ENCODE measurements around the gene CPA1. TPM values are rescaled to one million over a fixed set of nuclear protein-coding genes. Genes with fewer than 3 reads are reported as not detected.
A peak's percentile ranks its signal among the peaks of the same experiment; 100 is the strongest.

Gene CPA1
- total RNA-seq, 4 donors from 2014 or later, result not detected

GRCh38 chr7:130362251-130362816 lies 18.0 kb upstream of the CPA1 start:
- no peak for TF ChIP-seq POLR2A (IDR thresholded peaks at IDR 0.05)
- no peak for TF ChIP-seq CTCF (IDR thresholded peaks at IDR 0.05)
- H3K4me3 ChIP-seq, result no peak overlapping the region
- WGBS, 2 donors, result 91 to 93% methylated on average over 7 to 9 of the region's 10 CpGs
- no peak for DNase-seq
- no peaks in the 10 kb centered on the region for H3K36me3 ChIP-seq
- H3K9me3 ChIP-seq, result peaks cover 0 to 14% (median 3%) of the 10 kb centered on the region in 3 donors
- intact Hi-C loops (cut with DNase I), result no loop called here
- H3K27ac ChIP-seq, result no peak overlapping the region
- peaks cover 8 to 40% (median 12%) of the 10 kb centered on the region in 3 donors for H3K4me1 ChIP-seq
- H3K27me3 ChIP-seq, result no peaks in the 10 kb centered on the region

- peaks cover 8 to 36% (median 10%) of the 10 kb centered on the region in 3 donors for H3K4me1 ChIP-seq
- 25 to 39% methylated on average over 3 to 7 of the region's 8 CpGs for WGBS, 2 donors
- intact Hi-C loops (cut with DNase I), result no loop called here
- H3K9me3 ChIP-seq, result peaks cover 0 to 14% (median 3%) of the 10 kb centered on the region in 3 donors
- H3K27ac ChIP-seq, result peak overlapping the region; percentile 58 to 70 (median 64)
- no peaks in the 10 kb centered on the region for H3K27me3 ChIP-seq
- H3K4me3 ChIP-seq, result no peak overlapping the region
- no peaks in the 10 kb centered on the region for H3K36me3 ChIP-seq
- TF ChIP-seq CTCF (IDR thresholded peaks at IDR 0.05) (no peak), POLR2A (IDR thresholded peaks at IDR 0.05) (no peak)
- DNase-seq, result no peak
These were observed 17.1 kb upstream of the CPA1 start for GRCh38 chr7:130363026-130363847.

GRCh38 chr7:130364451-130364850 lies 15.8 kb upstream of the CPA1 start:
- WGBS, 2 donors, result 90 to 92% methylated on average over 4 of the region's 4 CpGs
- Histone ChIP-seq H3K4me1 (peaks cover 8 to 43% (median 16%) of the 10 kb centered on the region in 3 donors), H3K9me3 (peaks cover 0 to 8% (median 0%) of the 10 kb centered on the region in 3 donors), H3K36me3 (no peaks in the 10 kb centered on the region), H3K4me3 (no peak overlapping the region), H3K27me3 (no peaks in the 10 kb centered on the region), H3K27ac (no peak overlapping the region)
- intact Hi-C loops (cut with DNase I), result no loop called here
- no peak for TF ChIP-seq CTCF (IDR thresholded peaks at IDR 0.05)
- TF ChIP-seq POLR2A (IDR thresholded peaks at IDR 0.05), result no peak
- DNase-seq, result no peak

- no peaks in the 10 kb centered on the region for H3K27me3 ChIP-seq
- 90 to 100% methylated on average over 1 to 2 of the region's 2 CpGs for WGBS, 2 donors
- H3K9me3 ChIP-seq, result peaks cover 0 to 2% (median 0%) of the 10 kb centered on the region in 3 donors
- H3K27ac ChIP-seq, result no peak overlapping the region
- no peak for DNase-seq
- H3K4me1 ChIP-seq, result peaks cover 8 to 43% (median 23%) of the 10 kb centered on the region in 3 donors
- no peak overlapping the region for H3K4me3 ChIP-seq
- TF ChIP-seq POLR2A (IDR thresholded peaks at IDR 0.05), result no peak
- TF ChIP-seq CTCF (IDR thresholded peaks at IDR 0.05), result no peak
- intact Hi-C loops (cut with DNase I), result no loop called here
- no peaks in the 10 kb centered on the region for H3K36me3 ChIP-seq
These were observed 15.2 kb upstream of the CPA1 start for GRCh38 chr7:130365088-130365487.

Measured in esophagus squamous epithelium (tissue), 5 donors.